ELR (cell line): ENCODE measurements around the gene ATPAF1.

ENCODE experiments used
- DNase-seq: peaks from one replicate; pipeline ENCODE4 v3.0.0-alpha.2; 2015; ENCODE audit warnings: low read depth

ATPAF1 gene

GRCh38 chr1:46650491-46650890, 17.7 kb downstream of the ATPAF1 start:
- no peak for DNase-seq

GRCh38 chr1:46649764-46650163, 18.4 kb downstream of the ATPAF1 start:
- DNase-seq, result no peak

GRCh38 chr1:46647611-46648010, 20.6 kb downstream of the ATPAF1 start:
- DNase-seq, result no peak

- DNase-seq, result peak; percentile 12
Observed at GRCh38 chr1:46646844-46647243, 21.3 kb downstream of the ATPAF1 start.

- DNase-seq, result no peak
Observed at GRCh38 chr1:46646331-46646730, 21.8 kb downstream of the ATPAF1 start.

GRCh38 chr1:46645815-46646214, 22.3 kb downstream of the ATPAF1 start:
- no peak for DNase-seq

GRCh38 chr1:46643368-46643775, 24.8 kb downstream of the ATPAF1 start:
- DNase-seq, result peak; percentile 91

GRCh38 chr1:46642115-46642680, 26.0 kb downstream of the ATPAF1 start:
- no peak for DNase-seq

- DNase-seq, result no peak
Observed at GRCh38 chr1:46639547-46639946, 28.6 kb downstream of the ATPAF1 start.

GRCh38 chr1:46638921-46639320, 29.2 kb downstream of the ATPAF1 start:
- DNase-seq, result no peak

GRCh38 chr1:46637444-46638083, 30.6 kb downstream of the ATPAF1 start:
- DNase-seq, result no peak

- no peak for DNase-seq
Observed at GRCh38 chr1:46635205-46635604, 33.0 kb downstream of the ATPAF1 start.

GRCh38 chr1:46630719-46631118, 37.4 kb downstream of the ATPAF1 start:
- DNase-seq, result no peak

GRCh38 chr1:46623743-46624644, 44.2 kb downstream of the ATPAF1 start:
- DNase-seq, result no peak

GRCh38 chr1:46622344-46622743, 45.8 kb downstream of the ATPAF1 start:
- peak; percentile 47 for DNase-seq

- peak; percentile 54 for DNase-seq
Observed at GRCh38 chr1:46621930-46622329, 46.2 kb downstream of the ATPAF1 start.

- no peak for DNase-seq
Observed at GRCh38 chr1:46619656-46620258, 48.4 kb downstream of the ATPAF1 start.

- no peak for DNase-seq
Observed at GRCh38 chr1:46618754-46619415, 49.3 kb downstream of the ATPAF1 start.

GRCh38 chr1:46617833-46618232, 50.3 kb downstream of the ATPAF1 start:
- no peak for DNase-seq

- no peak for DNase-seq
Observed at GRCh38 chr1:46617108-46617800, 50.9 kb downstream of the ATPAF1 start.
